Parathyroid adenoma (tissue), 2 donors: ENCODE measurements around the gene KLHL36.
"Not testable (repeated sequence)": the region's sequence is repeated elsewhere in the genome, so short reads cannot be mapped to it uniquely, and the experiment has no call there.

Experiments used
- H2AFZ ChIP-seq: fragments of 300-600 bp; sonication (generic); one replicate; pipeline ENCODE4 v1.7.0; 2017; ENCODE audit warnings: antibody characterized with exemption, mild to moderate bottlenecking
- H3K27ac ChIP-seq: fragments of 300-600 bp; sonication (generic); one replicate; pipeline ENCODE4 v1.7.0; 2017
- H3K27me3 ChIP-seq: fragments of 300-600 bp; sonication (generic); one replicate; pipeline ENCODE4 v1.7.0; 2017; ENCODE audit warnings: low read length; ENCODE audit not compliant: control insufficient read depth, insufficient read depth
- H3K36me3 ChIP-seq: fragments of 300-600 bp; sonication (generic); one replicate; pipeline ENCODE4 v1.7.0; 2017; ENCODE audit warnings: low read length; ENCODE audit not compliant: control insufficient read depth, insufficient read depth
- H3K4me1 ChIP-seq: fragments of 300-600 bp; sonication (generic); one replicate; pipeline ENCODE4 v1.7.0; 2017; ENCODE audit warnings: control low read depth
- H3K4me2 ChIP-seq: fragments of 300-600 bp; sonication (generic); one replicate; pipeline ENCODE4 v1.7.0; 2017; ENCODE audit warnings: low read length
- H3K4me3 ChIP-seq: fragments of 300-600 bp; sonication (generic); one replicate; pipeline ENCODE4 v1.7.0; 2017; ENCODE audit warnings: low read depth, low read length
- H3K79me2 ChIP-seq: fragments of 300-600 bp; sonication (generic); one replicate; pipeline ENCODE4 v1.7.0; 2017; ENCODE audit warnings: control low read depth
- H3K9ac ChIP-seq: fragments of 300-600 bp; sonication (generic); one replicate; pipeline ENCODE4 v1.7.0; 2017; ENCODE audit warnings: mild to moderate bottlenecking
- H3K9me3 ChIP-seq: fragments of 300-600 bp; sonication (generic); one replicate; pipeline ENCODE4 v1.7.0; 2017; ENCODE audit warnings: low read length; ENCODE audit not compliant: control insufficient read depth
- TF ChIP-seq, protein P1 (sequence below): fragments of 300-600 bp; sonication (generic); IDR thresholded peaks from one replicate; pipeline ENCODE4 v1.7.0; 2017; ENCODE audit warnings: antibody characterized with exemption, mild to moderate bottlenecking
- donor health status: primary hyperparathyroidism.

KLHL36 gene

DNA sequence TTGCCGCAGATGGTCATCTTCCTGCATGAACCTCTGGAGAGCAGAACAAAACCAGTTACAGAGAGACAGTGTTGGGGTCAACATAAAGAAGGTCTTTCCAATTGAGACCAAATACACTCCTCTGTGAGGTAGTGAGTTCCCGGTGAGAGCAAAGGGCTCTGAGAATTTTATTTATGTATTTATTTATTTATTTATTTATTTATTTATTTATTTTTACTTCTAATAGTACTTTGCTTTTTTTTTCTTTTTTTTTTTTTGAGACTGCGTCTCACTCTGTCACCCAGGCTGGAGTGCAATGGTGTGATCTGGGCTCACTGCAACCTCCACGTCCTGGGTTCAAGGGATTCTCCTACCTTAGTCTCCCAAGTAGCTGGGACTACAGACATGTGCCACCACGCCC lies 18.3 kb upstream of the KLHL36 start:
- no peaks in the 10 kb centered on the region for H3K79me2 ChIP-seq
- H3K4me3 ChIP-seq: no peak overlapping the region
- peaks cover 16% of the 10 kb centered on the region for H3K4me1 ChIP-seq
- H3K4me2 ChIP-seq: no peak overlapping the region
- no peaks in the 10 kb centered on the region for H3K36me3 ChIP-seq
- no peak overlapping the region for H3K9ac ChIP-seq
- H3K27ac ChIP-seq: no peak overlapping the region
- H3K9me3 ChIP-seq: no peaks in the 10 kb centered on the region
- TF ChIP-seq, protein P1, sequence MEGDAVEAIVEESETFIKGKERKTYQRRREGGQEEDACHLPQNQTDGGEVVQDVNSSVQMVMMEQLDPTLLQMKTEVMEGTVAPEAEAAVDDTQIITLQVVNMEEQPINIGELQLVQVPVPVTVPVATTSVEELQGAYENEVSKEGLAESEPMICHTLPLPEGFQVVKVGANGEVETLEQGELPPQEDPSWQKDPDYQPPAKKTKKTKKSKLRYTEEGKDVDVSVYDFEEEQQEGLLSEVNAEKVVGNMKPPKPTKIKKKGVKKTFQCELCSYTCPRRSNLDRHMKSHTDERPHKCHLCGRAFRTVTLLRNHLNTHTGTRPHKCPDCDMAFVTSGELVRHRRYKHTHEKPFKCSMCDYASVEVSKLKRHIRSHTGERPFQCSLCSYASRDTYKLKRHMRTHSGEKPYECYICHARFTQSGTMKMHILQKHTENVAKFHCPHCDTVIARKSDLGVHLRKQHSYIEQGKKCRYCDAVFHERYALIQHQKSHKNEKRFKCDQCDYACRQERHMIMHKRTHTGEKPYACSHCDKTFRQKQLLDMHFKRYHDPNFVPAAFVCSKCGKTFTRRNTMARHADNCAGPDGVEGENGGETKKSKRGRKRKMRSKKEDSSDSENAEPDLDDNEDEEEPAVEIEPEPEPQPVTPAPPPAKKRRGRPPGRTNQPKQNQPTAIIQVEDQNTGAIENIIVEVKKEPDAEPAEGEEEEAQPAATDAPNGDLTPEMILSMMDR: no peak
- no peak overlapping the region for H2AFZ ChIP-seq
- H3K27me3 ChIP-seq: no peaks in the 10 kb centered on the region

DNA sequence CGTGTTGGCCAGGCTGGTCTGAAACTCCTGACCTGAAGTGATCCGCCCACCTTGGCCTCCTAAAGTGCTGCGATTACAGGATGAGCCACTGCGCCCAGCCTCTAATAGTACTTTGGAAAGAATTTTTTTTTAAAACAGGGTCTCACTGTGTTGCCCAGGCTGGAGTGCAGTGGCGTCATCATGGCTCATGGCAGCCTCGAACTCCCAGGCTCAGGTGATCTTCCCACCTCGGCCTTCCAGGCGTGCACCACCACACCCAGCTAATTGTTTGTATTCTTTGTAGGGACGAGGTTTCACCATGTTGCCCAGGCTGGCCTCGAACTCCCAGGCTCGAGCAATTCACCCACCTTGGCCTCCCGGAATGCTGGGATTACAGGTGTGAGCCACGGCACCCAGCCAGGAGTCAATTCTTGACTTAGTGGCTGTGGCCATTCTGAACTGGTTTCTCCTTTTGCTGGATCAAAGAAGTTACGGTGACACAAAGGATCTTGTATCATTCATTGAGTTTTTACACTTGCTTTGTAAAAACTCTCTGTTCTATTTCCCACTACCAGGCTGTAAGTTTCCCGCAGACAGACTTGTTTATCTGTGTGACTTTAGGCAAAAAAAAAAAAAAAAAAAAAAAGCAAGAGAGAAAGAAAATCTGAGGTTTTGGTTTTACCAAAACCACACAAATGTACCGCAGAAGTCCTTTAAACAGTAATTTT lies 17.7 kb upstream of the KLHL36 start:
- H3K9ac ChIP-seq: no peak overlapping the region
- peaks cover 16% of the 10 kb centered on the region for H3K4me1 ChIP-seq
- H3K27ac ChIP-seq: no peak overlapping the region
- no peaks in the 10 kb centered on the region for H3K27me3 ChIP-seq
- H3K4me2 ChIP-seq: no peak overlapping the region
- no peak overlapping the region for H2AFZ ChIP-seq
- no peaks in the 10 kb centered on the region for H3K79me2 ChIP-seq
- no peaks in the 10 kb centered on the region for H3K36me3 ChIP-seq
- no peak overlapping the region for H3K4me3 ChIP-seq
- TF ChIP-seq, protein P1: no peak
- H3K9me3 ChIP-seq: no peaks in the 10 kb centered on the region

DNA sequence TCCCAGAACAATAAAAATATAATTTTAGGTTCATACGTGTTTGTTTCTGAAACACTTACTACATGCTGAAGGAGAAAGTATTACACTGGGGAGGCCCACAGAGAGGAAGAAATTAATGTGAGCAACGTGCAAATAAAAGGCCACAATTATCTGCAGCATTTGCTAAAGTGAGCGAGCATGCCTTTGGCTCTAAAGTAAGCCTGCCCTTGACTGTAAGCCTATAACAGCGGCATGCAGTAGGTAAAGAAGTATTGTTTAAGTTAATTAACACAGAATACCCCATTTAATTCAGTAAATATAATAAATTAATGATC lies 17.2 kb upstream of the KLHL36 start:
- Histone ChIP-seq H3K79me2 (no peaks in the 10 kb centered on the region), H3K27me3 (no peaks in the 10 kb centered on the region), H3K27ac (no peak overlapping the region), H3K4me1 (peaks cover 16% of the 10 kb centered on the region), H3K4me3 (no peak overlapping the region), H3K4me2 (no peak overlapping the region), H3K9ac (no peak overlapping the region), H3K9me3 (no peaks in the 10 kb centered on the region), H2AFZ (no peak overlapping the region), H3K36me3 (no peaks in the 10 kb centered on the region)
- TF ChIP-seq, protein P1: no peak

DNA sequence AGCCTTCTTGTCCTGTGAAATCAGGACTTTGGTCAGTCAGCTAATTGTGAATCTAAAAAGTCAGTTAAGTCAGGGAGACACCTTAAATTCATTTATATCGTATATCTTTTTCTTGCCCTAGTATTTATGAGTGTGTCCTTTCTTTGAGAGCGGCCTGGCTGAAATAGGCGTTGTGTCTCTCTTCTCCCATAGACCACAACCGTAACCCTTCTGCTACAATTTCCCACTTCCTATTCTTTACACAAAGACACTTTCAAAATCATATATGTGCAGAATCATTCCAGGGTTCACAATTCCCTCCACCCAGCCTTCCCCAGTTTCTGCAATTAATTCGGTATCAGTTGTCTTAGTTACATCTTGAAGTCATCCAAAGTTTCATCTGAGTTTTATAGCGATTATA lies 16.4 kb upstream of the KLHL36 start:
- H3K27ac ChIP-seq: no peak overlapping the region
- H3K79me2 ChIP-seq: no peaks in the 10 kb centered on the region
- no peaks in the 10 kb centered on the region for H3K9me3 ChIP-seq
- no peaks in the 10 kb centered on the region for H3K27me3 ChIP-seq
- H3K4me3 ChIP-seq: no peak overlapping the region
- no peak overlapping the region for H3K9ac ChIP-seq
- no peak overlapping the region for H3K4me2 ChIP-seq
- H2AFZ ChIP-seq: no peak overlapping the region
- TF ChIP-seq, protein P1: no peak
- H3K36me3 ChIP-seq: no peaks in the 10 kb centered on the region
- peaks cover 16% of the 10 kb centered on the region for H3K4me1 ChIP-seq

DNA sequence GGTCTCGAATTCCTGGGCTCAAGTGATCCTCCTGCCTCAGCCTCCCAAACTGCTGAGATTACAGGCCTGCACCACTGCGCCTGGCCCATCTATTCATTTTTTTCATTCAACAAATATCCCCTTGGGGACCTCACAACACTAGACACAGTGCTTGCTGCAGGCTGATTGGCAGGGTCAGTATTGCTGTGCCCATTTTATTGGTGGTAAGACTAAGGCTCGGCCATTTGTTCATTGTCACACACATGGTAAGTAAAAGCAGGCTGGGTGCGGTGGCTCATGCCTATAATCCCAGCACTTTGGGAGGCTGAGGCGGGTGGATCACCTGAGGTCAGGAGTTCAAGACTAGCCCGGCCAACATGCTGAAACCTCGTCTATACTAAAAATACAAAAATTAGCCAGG lies 15.4 kb upstream of the KLHL36 start:
- not testable (repeated sequence) for H3K36me3 ChIP-seq, H2AFZ ChIP-seq, H3K27ac ChIP-seq, H3K4me2 ChIP-seq, H3K27me3 ChIP-seq, H3K4me3 ChIP-seq, H3K9me3 ChIP-seq, H3K79me2 ChIP-seq, H3K9ac ChIP-seq
- peaks cover 13% of the 10 kb centered on the region for H3K4me1 ChIP-seq
